Body of pancreas (tissue), 4 donors: ENCODE results near the gene RAB26.
"Not testable (repeated sequence)": the region's sequence is repeated elsewhere in the genome, so short reads cannot be mapped to it uniquely, and the experiment has no call there.

Experiments used
- CTCF ChIP-seq, 7 experiments: fragments of 450-650 bp in 4 of 7; fragments of 200-600 bp in 3 of 7; sonication (generic) in 3 of 7; IDR thresholded peaks; one replicate each; pipeline ENCODE4 v1.5.1; 2016 to 2019; ENCODE audit warnings: antibody characterized with exemption in 7 of 7
- POLR2A ChIP-seq, 3 donors: fragments of 450-650 bp; IDR thresholded peaks; one replicate each; pipeline ENCODE4 v1.6.1; 2016; ENCODE audit warnings: antibody characterized with exemption in 3 of 3, mild to moderate bottlenecking in 2 of 3

GRCh38 chr16:2126928-2127556 is 21.4 kb upstream of the RAB26 start:
- not testable (repeated sequence) for TF ChIP-seq CTCF, POLR2A (IDR thresholded peaks at IDR 0.05)
